Measurements from ENCODE around the gene ELAVL3. TPM values are rescaled to one million over a fixed set of nuclear protein-coding genes. Genes with fewer than 3 reads are reported as not detected.
"Not testable (repeated sequence)": the region's sequence is repeated elsewhere in the genome, so short reads cannot be mapped to it uniquely, and the experiment has no call there.

Gene ELAVL3
- total and polyA plus RNA-seq, 2 donors from 2014 or later, result 0.22 TPM; not detected in 1

GRCh38 chr19:11458236-11458900, 22.5 kb downstream of the ELAVL3 start:
- DNase-seq (no peak), FAIRE-seq (no peak)
- Histone ChIP-seq H3K27ac (ENCODE audit: low read depth in 2 of 2, low read length in 2 of 2) (no peak overlapping the region), H3K27me3 (ENCODE audit: control insufficient read depth, insufficient read depth, low read length) (no peaks in the 10 kb centered on the region), H3K4me1 (ENCODE audit: control insufficient read depth in 2 of 3, insufficient read depth in 2 of 3, low read depth in 1 of 3, low read length in 3 of 3) (no peaks in the 10 kb centered on the region), H3K9me3 (ENCODE audit: control insufficient read depth in 2 of 3, insufficient read depth in 1 of 3, low read length in 3 of 3) (no peaks in the 10 kb centered on the region), H3K9ac (ENCODE audit: low read length in 3 of 3) (no peak overlapping the region), H3K36me3 (ENCODE audit: control insufficient read depth in 2 of 3, insufficient read depth in 3 of 3, low read length in 3 of 3) (no peaks in the 10 kb centered on the region), H3K4me3 (ENCODE audit: low read length in 3 of 3) (no peak overlapping the region)
- intact Hi-C loops (cut with DNase I), result no loop called here
- no peak for TF ChIP-seq CTCF (IDR thresholded peaks at IDR 0.05; ENCODE audit: borderline replicate concordance, extremely low read depth, insufficient read depth)

GRCh38 chr19:11457831-11458230, 23.0 kb downstream of the ELAVL3 start:
- Histone ChIP-seq H3K27ac (ENCODE audit: low read depth in 2 of 2, low read length in 2 of 2) (no peak overlapping the region), H3K9ac (ENCODE audit: low read length in 3 of 3) (no peak overlapping the region), H3K36me3 (ENCODE audit: control insufficient read depth in 2 of 3, insufficient read depth in 3 of 3, low read length in 3 of 3) (no peaks in the 10 kb centered on the region), H3K4me1 (ENCODE audit: control insufficient read depth in 2 of 3, insufficient read depth in 2 of 3, low read depth in 1 of 3, low read length in 3 of 3) (no peaks in the 10 kb centered on the region), H3K9me3 (ENCODE audit: control insufficient read depth in 2 of 3, insufficient read depth in 1 of 3, low read length in 3 of 3) (no peaks in the 10 kb centered on the region), H3K4me3 (ENCODE audit: low read length in 3 of 3) (no peak overlapping the region), H3K27me3 (ENCODE audit: control insufficient read depth, insufficient read depth, low read length) (no peaks in the 10 kb centered on the region)
- intact Hi-C loops (cut with DNase I), result no loop called here
- DNase-seq (no peak), FAIRE-seq (no peak)
- no peak for TF ChIP-seq CTCF (IDR thresholded peaks at IDR 0.05; ENCODE audit: borderline replicate concordance, extremely low read depth, insufficient read depth)

- Histone ChIP-seq H3K4me3 (ENCODE audit: low read length in 3 of 3) (no peak overlapping the region), H3K9me3 (ENCODE audit: control insufficient read depth in 2 of 3, insufficient read depth in 1 of 3, low read length in 3 of 3) (no peaks in the 10 kb centered on the region), H3K4me1 (ENCODE audit: control insufficient read depth in 2 of 3, insufficient read depth in 2 of 3, low read depth in 1 of 3, low read length in 3 of 3) (no peaks in the 10 kb centered on the region), H3K9ac (ENCODE audit: low read length in 3 of 3) (no peak overlapping the region), H3K36me3 (ENCODE audit: control insufficient read depth in 2 of 3, insufficient read depth in 3 of 3, low read length in 3 of 3) (no peaks in the 10 kb centered on the region), H3K27ac (ENCODE audit: low read depth in 2 of 2, low read length in 2 of 2) (no peak overlapping the region), H3K27me3 (ENCODE audit: control insufficient read depth, insufficient read depth, low read length) (no peaks in the 10 kb centered on the region)
- DNase-seq (peak in 3 of 5 donors; percentile 67 to 76 (median 68)), FAIRE-seq (no peak)
- no peak for TF ChIP-seq CTCF (IDR thresholded peaks at IDR 0.05; ENCODE audit: borderline replicate concordance, extremely low read depth, insufficient read depth)
- intact Hi-C loops (cut with DNase I), result no loop called here
Observed at GRCh38 chr19:11457115-11457514, 23.7 kb downstream of the ELAVL3 start.

- Histone ChIP-seq H3K27me3 (ENCODE audit: control insufficient read depth, insufficient read depth, low read length) (no peaks in the 10 kb centered on the region), H3K9ac (ENCODE audit: low read length in 3 of 3) (no peak overlapping the region), H3K27ac (ENCODE audit: low read depth in 2 of 2, low read length in 2 of 2) (no peak overlapping the region), H3K4me3 (ENCODE audit: low read length in 3 of 3) (no peak overlapping the region), H3K9me3 (ENCODE audit: control insufficient read depth in 2 of 3, insufficient read depth in 1 of 3, low read length in 3 of 3) (no peaks in the 10 kb centered on the region), H3K4me1 (ENCODE audit: control insufficient read depth in 2 of 3, insufficient read depth in 2 of 3, low read depth in 1 of 3, low read length in 3 of 3) (no peaks in the 10 kb centered on the region), H3K36me3 (ENCODE audit: control insufficient read depth in 2 of 3, insufficient read depth in 3 of 3, low read length in 3 of 3) (no peaks in the 10 kb centered on the region)
- no peak for TF ChIP-seq CTCF (IDR thresholded peaks at IDR 0.05; ENCODE audit: borderline replicate concordance, extremely low read depth, insufficient read depth)
- FAIRE-seq (no peak), DNase-seq (no peak)
- intact Hi-C loops (cut with DNase I), result no loop called here
Observed at GRCh38 chr19:11456659-11457058, 24.2 kb downstream of the ELAVL3 start.

GRCh38 chr19:11455233-11455554, 25.7 kb downstream of the ELAVL3 start:
- not testable (repeated sequence) for FAIRE-seq; DNase-seq; H3K27me3 ChIP-seq (ENCODE audit: control insufficient read depth, insufficient read depth, low read length)

More at GRCh38 chr19:11455233-11455554, 25.7 kb downstream of the ELAVL3 start:
- H3K9ac ChIP-seq (ENCODE audit: low read length in 3 of 3); H3K4me3 ChIP-seq (ENCODE audit: low read length in 3 of 3); H3K27ac ChIP-seq (ENCODE audit: low read depth in 2 of 2, low read length in 2 of 2); intact Hi-C loops (cut with DNase I); H3K36me3 ChIP-seq (ENCODE audit: control insufficient read depth in 2 of 3, insufficient read depth in 3 of 3, low read length in 3 of 3); H3K4me1 ChIP-seq (ENCODE audit: control insufficient read depth in 2 of 3, insufficient read depth in 2 of 3, low read depth in 1 of 3, low read length in 3 of 3); H3K9me3 ChIP-seq (ENCODE audit: control insufficient read depth in 2 of 3, insufficient read depth in 1 of 3, low read length in 3 of 3): not testable (repeated sequence)

Data from kidney (tissue), 14 donors.